GM19438 (cell line): ENCODE results near the gene G6PD.
A peak's percentile ranks its signal among the peaks of the same experiment; 100 is the strongest.
"Not testable (repeated sequence)": the region's sequence is repeated elsewhere in the genome, so short reads cannot be mapped to it uniquely, and the experiment has no call there.

ENCODE experiments used
- ATAC-seq: cut with Tn5 transposase; IDR thresholded peaks from one replicate; pipeline ENCODE4 v1.9.1; 2021; ENCODE audit warnings: low read depth; ENCODE audit not compliant: unreplicated experiment

Gene G6PD

DNA sequence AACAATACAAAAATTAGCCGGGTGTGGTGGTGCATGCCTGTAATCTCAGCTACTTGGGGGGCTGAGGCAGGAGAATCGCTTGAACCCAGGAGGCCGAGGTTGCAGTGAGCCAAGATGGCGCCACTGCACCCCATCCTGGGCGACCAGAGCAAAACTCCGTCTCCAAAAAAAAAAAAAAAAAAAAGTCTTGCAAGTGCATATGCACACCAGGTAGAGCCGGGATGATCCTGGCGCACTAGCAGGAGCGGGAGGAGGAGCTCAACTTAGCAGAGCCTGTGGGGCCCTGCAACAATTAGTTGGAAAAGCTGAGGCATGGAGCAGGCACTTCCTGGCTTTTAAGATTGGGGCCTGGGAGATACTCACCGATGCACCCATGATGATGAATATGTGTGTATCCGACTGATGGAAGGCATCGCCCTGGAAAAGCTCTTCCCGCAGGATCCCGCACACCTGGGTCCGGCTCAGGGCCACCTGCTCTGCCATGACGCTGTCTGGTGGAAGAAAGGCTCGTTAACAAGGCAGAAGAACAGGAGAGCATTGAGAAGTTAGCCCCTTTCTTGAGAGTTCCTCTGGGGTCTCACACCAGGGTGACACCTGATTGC is 872 bp downstream of the G6PD start:
- ATAC-seq, result no peak

- ATAC-seq, result no peak
Observed at GRCh38 chrX:154542723-154543424, 3.8 kb downstream of the G6PD start.

DNA sequence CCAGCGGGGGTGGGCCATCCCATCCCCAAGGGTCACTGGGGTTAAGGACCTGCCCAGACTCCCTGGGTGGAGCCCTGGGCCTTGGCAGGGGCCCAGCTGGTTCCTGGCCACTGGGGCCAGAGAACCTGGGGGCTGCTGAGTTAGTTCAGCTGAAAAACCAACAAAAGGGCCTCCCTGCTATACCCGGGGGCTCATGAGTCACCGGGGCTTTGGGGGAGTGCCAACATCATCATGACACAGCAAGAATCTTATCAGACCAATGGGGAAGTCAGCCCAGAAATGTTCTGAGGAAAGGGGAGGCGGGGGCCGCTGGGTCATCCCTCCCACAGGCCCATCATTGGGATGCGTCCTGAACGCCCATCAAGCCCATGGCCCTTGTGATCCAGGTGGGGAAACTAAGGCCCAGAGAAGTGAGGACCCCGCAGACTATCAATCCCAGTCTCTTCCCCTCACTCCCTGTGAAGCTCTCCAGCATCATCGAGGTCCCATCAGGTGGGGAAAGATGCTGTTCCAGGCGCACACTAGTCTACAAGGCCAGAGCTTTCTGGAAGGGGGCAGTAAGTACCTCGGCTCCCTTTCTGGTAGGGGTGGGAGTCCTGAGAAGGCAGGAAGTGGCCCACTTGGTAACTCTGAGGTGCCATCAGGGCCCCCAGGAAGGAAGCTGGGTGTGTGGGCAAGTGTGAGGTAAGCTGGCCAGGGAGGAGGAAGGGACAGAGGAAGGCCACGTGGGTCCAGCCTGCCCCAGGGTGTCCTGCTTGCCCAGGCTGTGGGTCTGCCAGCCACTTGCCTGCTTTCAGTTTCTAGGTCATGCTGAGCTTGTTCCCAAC is 4.5 kb downstream of the G6PD start:
- no peak for ATAC-seq

DNA sequence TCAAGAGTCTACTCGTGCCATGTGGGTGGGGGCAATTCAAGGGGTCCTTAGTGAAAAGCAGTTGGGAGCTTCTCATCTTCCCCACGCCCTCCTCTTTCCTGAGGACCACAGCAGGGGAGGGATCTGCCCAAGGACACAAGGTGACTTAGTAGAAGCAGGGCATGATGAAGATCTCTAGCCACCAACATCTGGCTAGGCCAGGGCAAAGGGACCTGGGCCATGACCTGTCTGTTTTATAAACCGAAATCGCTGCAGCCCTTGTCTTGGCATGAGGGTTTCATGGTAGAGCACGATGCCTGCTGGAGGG is 5.1 kb downstream of the G6PD start:
- ATAC-seq, result no peak

- ATAC-seq, result no peak
Observed at GRCh38 chrX:154540897-154541535, 5.6 kb downstream of the G6PD start.

- ATAC-seq, result not testable (repeated sequence)
Observed at GRCh38 chrX:154540365-154540764, 6.3 kb downstream of the G6PD start.

DNA sequence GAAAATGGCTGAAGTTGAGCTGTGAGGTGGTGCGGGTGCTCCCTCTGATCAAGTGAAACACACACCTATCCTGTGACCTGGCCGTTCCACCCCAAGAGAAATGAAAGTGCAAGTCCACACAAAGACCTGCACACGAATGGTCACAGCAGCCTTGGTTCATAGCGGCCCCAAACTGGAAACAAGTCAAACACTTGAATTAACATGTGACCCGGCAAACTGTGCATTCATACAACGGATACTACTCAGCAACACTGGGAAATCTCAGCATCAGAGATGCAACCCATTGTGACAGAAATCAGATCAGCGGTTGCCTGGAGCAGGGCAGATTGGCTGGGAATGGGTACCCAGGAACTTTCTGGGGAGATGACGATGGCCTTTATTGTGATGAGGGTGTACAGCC is 7.6 kb downstream of the G6PD start:
- ATAC-seq, result no peak

DNA sequence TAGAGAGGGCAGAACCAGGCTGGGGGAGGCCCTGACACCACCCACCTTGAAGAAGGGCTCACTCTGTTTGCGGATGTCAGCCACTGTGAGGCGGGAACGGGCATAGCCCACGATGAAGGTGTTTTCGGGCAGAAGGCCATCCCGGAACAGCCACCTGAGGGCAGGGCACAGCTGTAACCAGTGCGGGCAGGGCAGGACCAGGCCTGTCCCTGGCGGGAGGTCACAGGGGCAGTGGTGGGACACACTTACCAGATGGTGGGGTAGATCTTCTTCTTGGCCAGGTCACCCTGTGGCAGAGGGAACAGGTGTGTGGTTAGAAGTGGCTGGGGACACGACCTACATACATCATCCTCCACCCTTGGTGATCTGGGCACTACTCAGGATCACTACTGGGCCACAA is 10.8 kb downstream of the G6PD start:
- ATAC-seq, result no peak

DNA sequence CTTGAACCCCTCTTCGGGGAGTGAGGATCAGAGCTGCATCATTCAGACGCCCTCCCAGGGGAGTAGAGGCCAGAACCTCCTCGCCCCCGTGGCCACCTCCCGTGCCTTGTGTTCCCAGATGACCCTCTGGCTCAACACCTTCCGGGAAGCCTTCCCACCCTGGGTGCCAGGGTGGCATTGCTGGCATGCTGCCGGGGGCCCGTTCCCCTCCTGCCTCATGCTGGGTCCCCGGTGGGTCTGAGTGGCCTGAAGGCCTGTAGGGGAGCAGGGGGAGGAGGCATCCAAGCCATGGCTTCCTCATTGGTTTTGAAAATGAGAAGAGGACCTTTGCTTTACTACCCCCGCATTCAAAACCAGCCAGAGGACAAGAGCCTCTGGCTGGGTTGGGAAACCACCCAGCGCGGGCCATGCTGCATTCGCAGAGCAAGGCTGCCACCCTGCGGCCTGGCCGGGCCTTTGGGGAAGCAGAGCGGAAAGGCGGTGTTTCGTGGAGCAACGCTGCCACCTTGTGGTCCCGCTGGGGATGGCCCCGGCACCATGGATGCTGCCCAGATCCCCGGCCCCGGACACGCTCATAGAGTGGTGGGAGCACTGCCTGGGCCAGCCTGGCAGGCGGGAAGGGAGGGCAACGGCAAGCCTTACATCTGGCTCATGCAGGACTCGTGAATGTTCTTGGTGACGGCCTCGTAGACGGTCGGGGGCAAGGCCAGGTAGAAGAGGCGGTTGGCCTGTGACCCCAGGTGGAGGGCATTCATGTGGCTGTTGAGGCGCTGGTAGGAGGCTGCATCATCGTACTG is 11.9 kb downstream of the G6PD start:
- peak; percentile 88 for ATAC-seq

DNA sequence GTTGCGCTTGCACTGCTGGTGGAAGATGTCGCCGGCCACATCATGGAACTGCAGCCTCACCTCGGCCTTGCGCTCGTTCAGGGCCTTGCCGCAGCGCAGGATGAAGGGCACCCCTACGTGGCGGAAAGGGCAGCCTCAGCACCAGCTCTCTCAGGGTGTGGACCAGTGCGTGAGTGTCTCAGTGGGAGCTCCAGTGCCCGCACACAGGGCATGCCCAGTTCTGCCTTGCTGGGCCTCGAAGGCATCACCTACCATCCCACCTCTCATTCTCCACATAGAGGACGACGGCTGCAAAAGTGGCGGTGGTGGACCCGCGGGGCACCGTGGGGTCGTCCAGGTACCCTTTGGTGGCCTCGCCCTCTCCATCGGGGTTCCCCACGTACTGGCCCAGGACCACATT is 14.0 kb downstream of the G6PD start:
- ATAC-seq, result no peak

GRCh38 chrX:154531626-154532025 is 15.0 kb downstream of the G6PD start:
- ATAC-seq, result no peak

DNA sequence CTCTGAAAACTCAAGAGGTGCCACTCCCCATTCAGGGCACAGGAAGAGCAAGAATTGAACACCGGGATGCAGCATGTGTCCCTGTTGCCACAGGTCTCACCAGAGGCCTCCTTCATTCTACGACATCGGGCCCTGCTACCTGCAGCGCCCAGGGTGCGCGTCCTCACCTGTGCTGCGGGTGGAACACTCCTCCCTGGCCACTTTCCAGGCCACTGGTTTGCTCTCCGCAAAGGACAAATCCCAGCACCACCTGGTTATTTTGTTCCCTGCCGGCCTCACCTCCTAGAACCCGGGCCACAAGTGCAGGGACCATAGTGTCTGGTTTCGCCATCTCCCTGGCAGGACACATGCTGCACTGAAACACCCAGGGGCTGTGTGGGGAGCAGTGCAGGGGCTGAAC is 16.4 kb downstream of the G6PD start:
- no peak for ATAC-seq

DNA sequence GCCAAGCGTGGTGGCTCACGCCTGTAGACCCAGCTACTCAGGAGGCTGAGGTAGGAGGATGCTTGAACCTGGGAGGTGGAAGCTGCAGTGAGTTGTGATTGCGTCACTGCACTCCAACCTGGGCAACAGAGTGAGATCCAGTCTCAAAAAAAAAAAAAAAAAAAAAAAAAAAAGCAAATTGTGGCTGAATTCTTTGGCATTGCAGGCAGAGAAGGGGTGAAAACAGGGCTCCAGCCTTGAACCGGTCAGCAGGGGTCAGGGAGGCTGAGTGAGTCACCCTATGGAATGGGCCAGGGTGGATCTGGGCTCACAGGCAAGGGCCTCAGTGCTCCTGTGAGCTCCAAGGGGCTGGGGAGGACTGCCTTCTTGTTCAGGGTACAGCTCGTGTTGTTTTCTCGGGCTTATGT is 17.4 kb downstream of the G6PD start:
- ATAC-seq, result no peak

- peak; percentile 86 for ATAC-seq
Observed at GRCh38 chrX:154526901-154527675, 19.6 kb downstream of the G6PD start.

DNA sequence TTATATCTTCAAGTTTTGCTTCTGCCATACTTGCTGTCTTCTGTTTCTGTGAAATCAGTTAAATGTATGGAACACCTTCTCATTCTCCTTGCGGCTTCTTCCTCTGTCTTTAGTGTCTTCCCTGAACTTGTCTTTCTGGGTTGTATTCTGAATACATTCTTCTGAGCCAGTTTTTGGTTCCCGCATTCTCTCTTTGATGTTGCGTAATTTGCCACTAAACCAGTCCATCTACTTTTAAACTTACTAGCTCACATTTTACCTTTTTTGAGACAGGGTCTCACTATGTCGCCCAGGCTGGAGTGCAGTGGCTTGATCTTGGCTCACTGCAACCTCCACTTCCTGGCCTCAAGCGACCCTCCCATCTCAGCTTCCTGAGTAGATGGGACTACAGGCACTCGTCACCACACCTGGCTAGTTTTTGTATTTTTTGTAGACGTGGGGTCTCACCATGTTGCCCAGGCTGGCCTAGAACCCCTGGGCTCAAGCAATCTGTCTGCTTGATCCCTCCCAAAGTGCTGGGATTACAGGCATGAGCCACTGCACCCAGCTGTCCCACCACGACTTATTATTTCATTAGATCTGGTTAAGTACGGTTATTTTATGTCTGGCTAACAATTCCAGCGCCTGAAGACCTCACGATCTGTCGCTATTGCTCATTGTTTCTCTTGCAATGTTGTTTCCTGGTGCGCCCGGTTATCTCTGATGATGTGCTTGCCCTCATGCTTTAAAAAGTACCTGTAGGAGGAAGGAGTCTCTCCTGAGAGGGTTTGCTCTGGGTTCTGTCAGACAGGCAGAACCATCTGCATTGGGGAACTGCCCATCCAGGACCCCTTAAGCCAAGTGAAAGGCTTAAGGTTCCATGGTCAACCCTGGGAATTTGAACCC is 20.8 kb downstream of the G6PD start:
- no peak for ATAC-seq

GRCh38 chrX:154519389-154519788 is 27.3 kb downstream of the G6PD start:
- ATAC-seq, result no peak

GRCh38 chrX:154517101-154517781 is 29.4 kb downstream of the G6PD start:
- ATAC-seq, result no peak

DNA sequence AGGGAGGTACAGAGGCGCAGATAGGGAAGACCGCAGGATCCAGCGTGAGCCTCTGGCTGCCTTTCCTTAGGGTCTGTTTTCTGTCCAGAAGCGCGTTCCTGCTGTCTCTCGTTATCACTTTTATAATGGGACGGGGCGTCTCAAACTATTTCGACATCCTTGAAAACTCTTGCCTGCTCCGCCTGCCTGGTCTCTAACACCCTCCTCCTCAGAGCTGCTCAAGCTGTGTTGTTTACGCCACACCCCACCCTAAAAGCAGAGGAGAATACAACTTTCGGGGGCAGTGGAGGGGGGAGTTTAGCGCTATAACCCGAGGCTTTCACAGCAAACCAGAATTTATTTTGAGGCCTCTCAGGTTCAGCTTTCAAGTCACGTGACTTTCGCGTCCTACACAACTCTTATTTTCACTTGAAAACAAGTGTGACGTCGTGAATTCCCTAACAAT is 30.0 kb downstream of the G6PD start:
- ATAC-seq, result peak; percentile 5
